ENCODE data around the gene RHOC.

Gene RHOC

DNA sequence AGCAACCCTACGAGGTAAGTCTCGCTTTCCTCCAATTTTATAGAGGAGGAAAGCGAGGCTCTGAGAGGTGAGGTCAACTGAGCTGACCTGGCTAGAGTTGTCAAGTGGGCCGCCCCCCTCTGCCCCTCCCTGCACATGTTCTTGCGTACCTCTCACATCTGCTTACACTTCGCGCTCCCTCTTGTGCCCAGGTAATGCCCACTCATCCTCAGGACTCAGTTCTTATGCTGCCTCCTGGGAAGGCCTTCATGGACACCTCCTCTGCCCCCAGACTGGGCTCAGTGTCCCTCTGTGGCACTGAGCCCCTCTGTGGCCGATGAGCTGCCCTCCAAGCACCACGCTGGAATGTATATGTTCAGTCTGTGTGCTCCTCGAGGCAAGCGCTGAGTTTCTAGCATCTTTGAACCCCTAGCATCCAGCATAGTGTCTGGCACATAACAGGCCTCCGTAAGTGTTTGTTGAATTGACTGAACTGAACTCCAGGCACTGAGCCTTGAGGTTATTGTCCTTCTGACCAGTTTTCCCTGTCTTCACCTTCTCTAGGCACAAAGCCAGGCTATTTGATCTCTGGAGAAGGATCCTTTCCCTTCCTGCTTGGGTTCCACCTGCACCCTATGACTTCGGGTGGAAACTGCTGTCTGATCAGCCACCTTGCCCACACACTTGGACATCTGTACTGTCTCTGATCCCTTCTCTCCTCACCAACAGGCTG, 19.0 kb downstream of the RHOC start:
- Histone ChIP-seq H3K9me3 (ENCODE audit: insufficient read depth, low read depth, low read length) (no peaks in the 10 kb centered on the region), H3K27me3 (ENCODE audit: insufficient read depth, low read length) (no peaks in the 10 kb centered on the region), H3K9ac (ENCODE audit: low read depth, low read length) (no peak overlapping the region), H3K27ac (ENCODE audit: low read length) (no peak overlapping the region), H3K36me3 (ENCODE audit: insufficient read depth, low read depth, low read length) (peaks cover 32% of the 10 kb centered on the region), H3K4me3 (ENCODE audit: low read length) (no peak overlapping the region), H3K4me1 (ENCODE audit: insufficient read depth, low read length) (peaks cover 5% of the 10 kb centered on the region; the same call in 1 of the 2 replicates)

DNA sequence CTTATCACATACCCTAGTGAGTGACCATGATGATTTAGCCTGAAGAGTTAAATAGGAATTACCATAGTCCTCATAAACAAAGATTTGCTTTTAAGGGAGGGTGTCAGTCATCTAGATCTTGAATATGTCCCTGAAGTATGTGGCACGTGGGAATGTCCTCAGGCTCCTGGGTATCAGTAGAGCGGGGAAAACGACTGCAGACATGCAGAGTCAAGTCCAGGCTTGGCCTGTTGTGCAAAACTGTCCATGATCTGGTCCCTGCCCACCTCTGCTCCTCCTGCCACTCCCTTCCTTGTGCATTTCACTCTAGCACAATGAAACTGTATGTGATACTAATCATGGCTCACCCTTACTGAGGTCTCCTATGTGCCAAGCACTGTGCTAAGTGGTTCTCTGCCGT, 19.6 kb downstream of the RHOC start:
- Histone ChIP-seq H3K27me3 (ENCODE audit: insufficient read depth, low read length) (no peaks in the 10 kb centered on the region), H3K4me3 (ENCODE audit: low read length) (no peak overlapping the region), H3K4me1 (ENCODE audit: insufficient read depth, low read length) (peaks cover 5% of the 10 kb centered on the region; the same call in 1 of the 2 replicates), H3K36me3 (ENCODE audit: insufficient read depth, low read depth, low read length) (peaks cover 26% of the 10 kb centered on the region), H3K9me3 (ENCODE audit: insufficient read depth, low read depth, low read length) (no peaks in the 10 kb centered on the region), H3K27ac (ENCODE audit: low read length) (no peak overlapping the region), H3K9ac (ENCODE audit: low read depth, low read length) (no peak overlapping the region)

DNA sequence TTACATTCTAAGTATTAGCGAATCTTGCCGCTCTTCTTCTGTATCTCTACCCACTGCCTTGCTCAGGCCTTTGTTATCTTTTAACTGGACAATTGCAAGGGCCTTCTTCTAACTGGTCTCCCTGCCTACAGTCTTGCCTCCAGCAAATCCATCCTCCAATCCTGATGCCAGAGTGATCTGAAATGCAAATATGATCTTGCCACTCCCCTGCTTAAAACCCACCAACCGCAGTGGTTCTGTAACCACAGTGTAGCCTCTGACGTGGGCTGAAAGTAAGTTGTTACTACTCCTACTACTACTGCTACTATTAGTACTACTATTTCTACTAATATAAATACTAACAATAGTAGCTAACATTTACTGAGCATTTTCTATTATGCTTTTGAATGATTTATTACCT, 20.1 kb downstream of the RHOC start:
- Histone ChIP-seq H3K9me3 (ENCODE audit: insufficient read depth, low read depth, low read length) (no peaks in the 10 kb centered on the region), H3K9ac (ENCODE audit: low read depth, low read length) (no peak overlapping the region), H3K27ac (ENCODE audit: low read length) (no peak overlapping the region), H3K4me1 (ENCODE audit: insufficient read depth, low read length) (peaks cover 5% of the 10 kb centered on the region; the same call in 1 of the 2 replicates), H3K27me3 (ENCODE audit: insufficient read depth, low read length) (no peaks in the 10 kb centered on the region), H3K36me3 (ENCODE audit: insufficient read depth, low read depth, low read length) (peaks cover 21% of the 10 kb centered on the region), H3K4me3 (ENCODE audit: low read length) (no peak overlapping the region)

DNA sequence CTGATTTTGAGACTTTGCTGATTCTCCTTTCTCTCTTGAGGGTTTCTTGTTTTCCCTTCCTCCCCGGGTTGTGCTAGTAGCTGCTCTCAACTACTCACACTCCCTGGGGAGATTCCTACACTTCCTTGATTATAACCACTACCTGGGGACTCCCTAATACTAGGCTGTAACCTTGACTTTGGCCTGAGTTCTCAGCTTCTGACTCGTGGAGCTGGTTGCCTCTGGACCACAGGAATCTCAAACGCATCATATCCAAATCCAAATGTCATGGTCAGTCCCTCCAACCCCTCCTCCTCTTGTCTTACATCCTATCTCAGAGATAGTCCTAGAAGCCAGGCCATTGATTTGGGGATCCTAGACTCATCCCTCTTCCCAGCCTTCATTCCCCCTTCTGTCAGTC, 20.5 kb downstream of the RHOC start:
- H3K36me3 ChIP-seq (ENCODE audit: insufficient read depth, low read depth, low read length), result peaks cover 17% of the 10 kb centered on the region

DNA sequence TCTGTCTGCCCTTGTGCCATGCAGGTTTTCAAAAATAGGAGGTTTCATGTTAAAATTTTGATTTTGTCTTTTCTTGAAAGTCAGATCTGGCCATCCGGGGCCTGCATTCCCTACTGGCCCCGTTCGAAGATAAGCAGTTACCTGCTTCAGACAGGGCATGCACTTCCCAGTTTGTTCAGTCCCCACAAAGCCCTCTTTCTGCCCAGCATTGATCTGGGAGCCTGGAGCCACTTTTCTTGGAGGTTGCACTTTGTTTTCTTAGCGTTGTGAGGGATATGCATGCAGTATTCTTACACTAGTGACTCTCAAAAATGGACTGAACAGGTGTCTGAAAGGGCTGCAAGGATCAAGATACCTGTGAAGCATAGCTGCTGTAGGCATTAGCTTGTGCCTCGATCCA, 21.0 kb downstream of the RHOC start:
- H3K9me3 ChIP-seq (ENCODE audit: insufficient read depth, low read depth, low read length), result no peaks in the 10 kb centered on the region
- H3K9ac ChIP-seq (ENCODE audit: low read depth, low read length), result no peak overlapping the region
- H3K4me3 ChIP-seq (ENCODE audit: low read length), result no peak overlapping the region
- no peaks in the 10 kb centered on the region for H3K27me3 ChIP-seq (ENCODE audit: insufficient read depth, low read length)
- H3K27ac ChIP-seq (ENCODE audit: low read length), result no peak overlapping the region
- H3K36me3 ChIP-seq (ENCODE audit: insufficient read depth, low read depth, low read length), result peaks cover 12% of the 10 kb centered on the region
- peaks cover 5% of the 10 kb centered on the region; the same call in 1 of the 2 replicates for H3K4me1 ChIP-seq (ENCODE audit: insufficient read depth, low read length)

More for the DNA sequence above, 20.5 kb downstream of the RHOC start:
- Histone ChIP-seq H3K27ac (ENCODE audit: low read length) (no peak overlapping the region), H3K27me3 (ENCODE audit: insufficient read depth, low read length) (no peaks in the 10 kb centered on the region), H3K9ac (ENCODE audit: low read depth, low read length) (no peak overlapping the region), H3K9me3 (ENCODE audit: insufficient read depth, low read depth, low read length) (no peaks in the 10 kb centered on the region), H3K4me3 (ENCODE audit: low read length) (no peak overlapping the region), H3K4me1 (ENCODE audit: insufficient read depth, low read length) (peaks cover 5% of the 10 kb centered on the region; the same call in 1 of the 2 replicates)

DNA sequence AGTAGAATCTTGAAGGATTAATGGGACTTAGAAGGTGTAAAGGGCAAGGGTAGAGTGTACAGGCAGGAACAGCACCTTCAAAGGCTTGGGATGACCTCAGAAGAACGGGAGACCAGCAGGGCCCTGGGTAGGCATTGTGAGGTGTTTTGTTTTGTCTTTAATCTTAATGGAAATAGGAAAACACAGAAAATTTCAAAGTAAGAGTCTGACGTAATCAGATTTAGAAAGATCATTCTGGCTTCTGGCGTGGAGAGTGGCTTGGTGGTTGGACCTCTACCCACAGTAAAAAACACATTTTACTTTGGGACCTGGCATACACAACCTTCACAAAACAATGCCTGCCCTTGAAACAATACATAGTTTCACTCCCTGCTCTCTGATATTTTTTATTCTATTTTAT, 28.3 kb downstream of the RHOC start:
- no peaks in the 10 kb centered on the region for H3K36me3 ChIP-seq (ENCODE audit: insufficient read depth, low read depth, low read length)
- H3K27ac ChIP-seq (ENCODE audit: low read length), result no peak overlapping the region
- H3K27me3 ChIP-seq (ENCODE audit: insufficient read depth, low read length), result peaks cover 14% of the 10 kb centered on the region
- H3K9me3 ChIP-seq (ENCODE audit: insufficient read depth, low read depth, low read length), result no peaks in the 10 kb centered on the region
- no peak overlapping the region for H3K9ac ChIP-seq (ENCODE audit: low read depth, low read length)
- H3K4me3 ChIP-seq (ENCODE audit: low read length), result no peak overlapping the region
- peaks cover 11% of the 10 kb centered on the region; the same call in 1 of the 2 replicates for H3K4me1 ChIP-seq (ENCODE audit: insufficient read depth, low read length)

DNA sequence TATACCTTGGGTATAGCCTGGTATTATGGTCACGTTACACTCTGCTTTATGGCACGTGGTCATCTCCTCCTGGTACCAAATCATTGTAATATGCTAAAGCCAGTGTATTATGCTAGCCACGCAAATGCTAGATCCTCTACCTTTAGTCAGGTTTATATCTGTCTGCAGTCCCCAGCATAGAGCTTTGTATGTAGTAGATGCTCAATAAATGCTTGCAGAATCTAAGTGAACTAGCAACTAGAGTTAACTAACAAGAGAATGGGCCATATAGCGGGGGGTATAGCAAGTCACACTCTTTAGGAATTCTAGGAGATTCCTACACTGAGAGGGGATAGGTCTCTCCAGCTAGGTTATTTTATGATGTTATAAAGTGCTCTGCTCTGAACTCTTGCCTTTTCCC, 29.4 kb downstream of the RHOC start:
- H3K4me3 ChIP-seq (ENCODE audit: low read length), result no peak overlapping the region
- no peak overlapping the region for H3K9ac ChIP-seq (ENCODE audit: low read depth, low read length)
- no peaks in the 10 kb centered on the region for H3K36me3 ChIP-seq (ENCODE audit: insufficient read depth, low read depth, low read length)

DNA sequence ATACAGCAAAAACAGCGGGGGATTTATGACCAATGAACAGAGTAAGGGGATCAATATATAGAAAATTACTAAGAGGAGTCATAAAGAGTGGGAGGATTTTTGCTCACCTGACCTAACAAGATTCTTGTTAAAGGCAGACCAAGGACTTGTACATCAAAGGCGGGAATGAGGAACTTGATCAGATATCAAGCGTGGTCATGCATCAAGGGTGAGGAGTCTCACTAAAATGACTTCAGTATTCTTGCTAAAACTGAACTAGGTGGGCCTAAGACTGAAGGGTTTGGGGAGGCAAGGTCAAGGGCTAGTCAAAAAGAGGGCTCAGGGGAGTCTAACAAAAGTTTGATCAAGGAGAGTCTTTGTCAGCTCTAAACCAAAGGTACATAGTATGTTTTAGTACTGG, 30.4 kb downstream of the RHOC start:
- peaks cover 14% of the 10 kb centered on the region for H3K27me3 ChIP-seq (ENCODE audit: insufficient read depth, low read length)
- H3K4me1 ChIP-seq (ENCODE audit: insufficient read depth, low read length), result peaks cover 28% of the 10 kb centered on the region
- no peaks in the 10 kb centered on the region for H3K9me3 ChIP-seq (ENCODE audit: insufficient read depth, low read depth, low read length)
- no peak overlapping the region for H3K27ac ChIP-seq (ENCODE audit: low read length)
- no peak overlapping the region for H3K4me3 ChIP-seq (ENCODE audit: low read length)
- no peaks in the 10 kb centered on the region; the same call in 1 of the 2 replicates for H3K36me3 ChIP-seq (ENCODE audit: insufficient read depth, low read depth, low read length)
- H3K9ac ChIP-seq (ENCODE audit: low read depth, low read length), result no peak overlapping the region

More for the DNA sequence above, 29.4 kb downstream of the RHOC start:
- Histone ChIP-seq H3K9me3 (ENCODE audit: insufficient read depth, low read depth, low read length) (no peaks in the 10 kb centered on the region), H3K27me3 (ENCODE audit: insufficient read depth, low read length) (peaks cover 14% of the 10 kb centered on the region), H3K4me1 (ENCODE audit: insufficient read depth, low read length) (peaks cover 20% of the 10 kb centered on the region), H3K27ac (ENCODE audit: low read length) (no peak overlapping the region)

DNA sequence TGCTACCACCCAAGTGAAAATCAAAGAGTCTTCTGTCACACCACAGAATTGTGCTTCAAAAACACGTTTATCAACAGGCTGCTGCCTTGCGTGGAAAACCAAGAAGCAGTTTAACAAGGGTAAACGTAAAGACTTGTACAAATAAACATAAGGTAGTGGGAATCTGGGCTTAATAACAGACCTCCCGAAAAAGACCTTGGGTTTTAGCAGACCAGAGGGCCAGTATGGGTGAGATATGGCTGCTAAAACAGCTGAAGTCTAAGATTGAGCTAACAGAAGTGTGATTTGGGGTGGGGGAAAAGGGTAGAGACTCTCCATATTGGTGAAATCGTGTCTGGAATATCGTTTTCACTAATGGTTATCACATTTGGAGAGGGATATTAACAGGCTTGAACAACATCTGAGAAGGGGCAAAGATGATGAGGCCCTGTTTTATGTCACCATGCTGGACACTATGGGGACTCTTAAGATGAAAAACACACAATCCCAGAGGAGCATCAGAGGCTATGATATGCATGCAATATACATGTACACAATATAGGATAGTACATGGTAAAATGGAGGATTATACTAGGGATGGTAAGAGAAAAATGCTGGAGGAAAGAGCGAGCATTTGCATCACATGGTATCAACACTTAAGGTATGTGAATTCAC, 31.1 kb downstream of the RHOC start:
- H3K9me3 ChIP-seq (ENCODE audit: insufficient read depth, low read depth, low read length), result no peaks in the 10 kb centered on the region
- H3K27ac ChIP-seq (ENCODE audit: low read length), result no peak overlapping the region
- H3K36me3 ChIP-seq (ENCODE audit: insufficient read depth, low read depth, low read length), result peaks cover 5% of the 10 kb centered on the region
- peak overlapping the region; percentile 85 for H3K4me3 ChIP-seq (ENCODE audit: low read length)
- H3K27me3 ChIP-seq (ENCODE audit: insufficient read depth, low read length), result peaks cover 14% of the 10 kb centered on the region
- peak overlapping the region; percentile 86 for H3K9ac ChIP-seq (ENCODE audit: low read depth, low read length)
- peaks cover 34% of the 10 kb centered on the region for H3K4me1 ChIP-seq (ENCODE audit: insufficient read depth, low read length)

DNA sequence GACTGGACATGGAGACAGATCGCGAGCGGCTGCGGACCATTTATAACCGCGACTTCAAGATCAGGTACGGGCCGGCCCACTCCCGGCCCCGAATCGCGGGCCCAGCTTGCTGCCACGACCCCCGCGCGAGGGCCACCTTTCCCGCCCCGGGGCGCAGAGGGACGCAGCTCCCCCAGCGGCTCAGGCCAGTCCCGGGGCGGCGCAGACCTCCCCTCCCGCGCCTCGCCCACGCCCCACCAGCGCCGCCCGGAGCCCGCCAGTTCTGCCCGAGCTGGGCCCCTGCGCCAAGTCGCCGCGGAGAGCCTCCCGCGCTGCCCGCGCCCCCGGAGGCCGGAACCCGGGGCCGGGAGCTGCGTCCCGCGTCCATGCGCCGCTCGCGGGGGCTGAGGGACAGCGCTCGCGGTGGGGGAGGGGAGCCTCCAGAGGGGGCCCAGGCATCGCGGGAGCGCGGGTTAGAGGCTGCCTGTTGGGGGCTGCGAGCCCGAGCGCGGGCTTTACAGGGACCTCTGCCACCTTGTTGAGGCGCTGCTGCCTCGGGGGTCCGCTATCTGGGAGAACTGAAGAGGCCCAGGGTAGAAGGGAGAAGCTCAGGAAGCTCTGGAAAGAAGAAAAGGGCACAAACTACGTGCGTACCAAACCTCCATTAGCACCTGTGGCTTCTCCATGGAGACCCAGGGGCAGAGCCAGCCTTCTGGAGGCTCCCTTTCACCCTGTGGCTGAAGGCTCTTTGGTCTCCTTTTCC, 31.8 kb downstream of the RHOC start:
- no peaks in the 10 kb centered on the region for H3K9me3 ChIP-seq (ENCODE audit: insufficient read depth, low read depth, low read length)
- peaks cover 14% of the 10 kb centered on the region for H3K27me3 ChIP-seq (ENCODE audit: insufficient read depth, low read length)
- H3K27ac ChIP-seq (ENCODE audit: low read length), result peak overlapping the region; percentile 60
- peak overlapping the region; percentile 85 for H3K4me3 ChIP-seq (ENCODE audit: low read length)
- peaks cover 12% of the 10 kb centered on the region for H3K36me3 ChIP-seq (ENCODE audit: insufficient read depth, low read depth, low read length)
- peaks cover 34% of the 10 kb centered on the region for H3K4me1 ChIP-seq (ENCODE audit: insufficient read depth, low read length)
- H3K9ac ChIP-seq (ENCODE audit: low read depth, low read length), result peak overlapping the region; percentile 86

DNA sequence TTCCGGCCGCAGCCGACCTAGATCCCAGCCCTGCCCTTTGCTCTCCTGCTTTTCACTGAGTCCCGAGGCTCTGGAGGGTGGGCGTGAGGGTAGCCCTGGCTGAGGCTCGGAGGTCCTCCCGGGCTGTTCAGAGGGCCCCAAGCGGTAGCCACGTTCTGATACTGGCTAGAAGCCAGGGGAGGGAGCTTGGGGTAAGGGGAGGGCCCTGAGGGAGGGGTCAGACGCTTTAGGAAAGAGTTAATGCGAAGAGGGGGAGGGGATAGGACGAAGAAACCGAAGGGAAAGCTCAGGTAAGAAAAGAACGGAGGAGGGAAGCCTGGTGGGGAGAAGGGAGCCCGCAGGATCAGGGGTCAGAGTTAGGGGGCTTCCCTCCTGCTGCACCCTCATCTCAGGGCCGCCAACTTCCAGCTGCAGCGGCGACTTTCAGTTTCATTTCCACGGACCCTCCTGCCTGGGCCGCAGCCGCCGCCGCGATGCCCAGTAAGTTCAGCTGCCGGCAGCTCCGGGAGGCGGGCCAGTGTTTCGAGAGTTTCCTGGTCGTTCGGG, 32.4 kb downstream of the RHOC start, which contains the start of gene MOV10:
MOV10 (plus strand) TSS at position 220 of the 546 bp plus-strand sequence; CDS start at position 474, 254 bp downstream.
- Histone ChIP-seq H3K36me3 (ENCODE audit: insufficient read depth, low read depth, low read length) (peaks cover 18% of the 10 kb centered on the region), H3K27me3 (ENCODE audit: insufficient read depth, low read length) (peaks cover 14% of the 10 kb centered on the region), H3K9ac (ENCODE audit: low read depth, low read length) (peak within 1 kb of the TSS; percentile 86), H3K4me3 (ENCODE audit: low read length) (peak within 1 kb of the TSS; percentile 85), H3K9me3 (ENCODE audit: insufficient read depth, low read depth, low read length) (no peaks in the 10 kb centered on the region), H3K4me1 (ENCODE audit: insufficient read depth, low read length) (peaks cover 34% of the 10 kb centered on the region), H3K27ac (ENCODE audit: low read length) (peak within 1 kb of the TSS; percentile 60)

All from iPS-20b (cell line).